ENCODE measurements around the gene CAD. TPM values are rescaled to one million over a fixed set of nuclear protein-coding genes. Genes with fewer than 3 reads are reported as not detected.
"Not testable (repeated sequence)": the region's sequence is repeated elsewhere in the genome, so short reads cannot be mapped to it uniquely, and the experiment has no call there.

The CAD gene
- total and polyA plus RNA-seq, 9 donors, result 11.9 to 53.9 (median 31.1) TPM

GRCh38 chr2:27264753-27265535 lies 47.8 kb downstream of the CAD start:
- DNase-seq, result peak in 4 of 5 donors; percentile 39 to 71 (median 46)
- Histone ChIP-seq H3K4me1 (ENCODE audit: insufficient read depth) (peaks cover 9% of the 10 kb centered on the region), H3K9me3 (no peaks in the 10 kb centered on the region), H3K27ac (no peak overlapping the region), H3K36me3 (no peaks in the 10 kb centered on the region), H3K4me3 (no peak overlapping the region), H3K27me3 (no peaks in the 10 kb centered on the region)
- intact Hi-C loops (cut with DNase I), result no loop called here
- no peak for TF ChIP-seq POLR2A (IDR thresholded peaks at IDR 0.05)
- peak in 1 of 3 donors; percentile 12 for TF ChIP-seq CTCF (IDR thresholded peaks at IDR 0.05)
- WGBS, 3 donors, result 2 to 4% (median 4%) methylated on average over 55 to 56 of the region's 56 CpGs

- Histone ChIP-seq H3K27ac (no peak overlapping the region), H3K4me1 (ENCODE audit: insufficient read depth) (peaks cover 9% of the 10 kb centered on the region), H3K4me3 (no peak overlapping the region), H3K9me3 (no peaks in the 10 kb centered on the region), H3K36me3 (no peaks in the 10 kb centered on the region), H3K27me3 (no peaks in the 10 kb centered on the region)
- TF ChIP-seq EP300 (IDR thresholded peaks at IDR 0.05), result no peak
- TF ChIP-seq CTCF (IDR thresholded peaks at IDR 0.05), result no peak
- no peak for TF ChIP-seq POLR2A (IDR thresholded peaks at IDR 0.05)
- intact Hi-C loops (cut with DNase I), result no loop called here
- DNase-seq, result no peak
Observed at GRCh38 chr2:27265536-27265870, 48.3 kb downstream of the CAD start.

- intact Hi-C loops (cut with DNase I); H3K9me3 ChIP-seq; H3K4me3 ChIP-seq; H3K36me3 ChIP-seq; H3K4me1 ChIP-seq (ENCODE audit: insufficient read depth); DNase-seq; H3K27ac ChIP-seq; H3K27me3 ChIP-seq: not testable (repeated sequence)
- 78 to 84% (median 82%) methylated on average over 13 of the region's 13 CpGs for WGBS, 3 donors
Observed at GRCh38 chr2:27268296-27268695, 51.1 kb downstream of the CAD start.

GRCh38 chr2:27270131-27270530 lies 53.0 kb downstream of the CAD start:
- intact Hi-C loops (cut with DNase I), result loop anchor here in 2 of 4 donors (10.0 kb wide), 2 partner anchors 175 to 305 kb away; no protein-coding TSS in a partner anchor
- Histone ChIP-seq H3K36me3 (no peaks in the 10 kb centered on the region), H3K4me1 (ENCODE audit: insufficient read depth) (no peaks in the 10 kb centered on the region), H3K27ac (no peak overlapping the region), H3K27me3 (no peaks in the 10 kb centered on the region), H3K4me3 (no peak overlapping the region), H3K9me3 (no peaks in the 10 kb centered on the region)
- TF ChIP-seq CTCF (IDR thresholded peaks at IDR 0.05) (no peak), POLR2A (IDR thresholded peaks at IDR 0.05) (no peak), EP300 (IDR thresholded peaks at IDR 0.05) (no peak)
- 67 to 84% (median 70%) methylated on average over 3 of the region's 3 CpGs for WGBS, 3 donors
- no peak for DNase-seq

- TF ChIP-seq POLR2A (IDR thresholded peaks at IDR 0.05) (no peak), CTCF (IDR thresholded peaks at IDR 0.05) (no peak), EP300 (IDR thresholded peaks at IDR 0.05) (no peak)
- H3K4me1 ChIP-seq (ENCODE audit: insufficient read depth), result no peaks in the 10 kb centered on the region
- no peak overlapping the region for H3K4me3 ChIP-seq
- no peaks in the 10 kb centered on the region for H3K27me3 ChIP-seq
- H3K36me3 ChIP-seq, result no peaks in the 10 kb centered on the region
- intact Hi-C loops (cut with DNase I), result loop anchor here in 2 of 4 donors (10.0 kb wide), 2 partner anchors 176 to 306 kb away; no protein-coding TSS in a partner anchor
- DNase-seq, result no peak
- H3K27ac ChIP-seq, result no peak overlapping the region
- H3K9me3 ChIP-seq, result no peaks in the 10 kb centered on the region
- WGBS, 3 donors, result 82 to 90% (median 86%) methylated on average over 2 of the region's 2 CpGs
Observed at GRCh38 chr2:27270670-27271069, 53.5 kb downstream of the CAD start.

Data from ovary (tissue), 9 donors.